ENCODE measurements around the gene FUOM.

Gene FUOM

DNA sequence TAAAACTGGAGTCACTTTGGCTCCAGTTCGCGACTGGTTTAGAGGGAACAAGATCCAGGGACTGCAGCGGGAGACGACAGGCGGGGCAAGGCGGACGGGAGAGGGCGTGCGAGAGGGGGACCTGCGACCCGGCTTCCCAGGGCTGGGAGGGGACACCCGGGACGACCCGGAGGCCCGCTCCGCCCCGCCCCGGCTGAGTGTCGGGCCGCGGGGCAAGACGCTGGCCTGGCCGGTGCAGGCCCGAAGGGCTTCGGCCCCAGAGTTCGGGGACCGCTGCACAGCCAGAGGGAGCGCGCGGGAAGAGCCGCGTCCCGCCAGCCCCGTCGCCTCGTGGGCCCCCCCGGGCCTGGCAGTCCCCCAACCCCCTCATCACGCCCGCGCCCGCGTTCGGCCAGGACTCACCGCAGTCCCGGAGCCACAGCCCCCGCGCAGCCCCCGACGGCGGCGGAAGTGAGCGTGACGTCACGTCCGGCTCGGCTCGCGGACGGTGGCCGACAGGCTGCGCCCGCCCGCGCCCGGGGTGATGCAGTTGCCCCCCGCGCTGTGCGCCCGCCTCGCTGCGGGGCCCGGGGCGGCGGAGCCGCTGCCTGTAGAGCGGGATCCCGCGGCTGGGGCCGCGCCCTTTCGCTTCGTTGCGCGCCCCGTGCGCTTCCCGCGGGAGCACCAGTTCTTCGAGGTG, 49.3 kb downstream of the FUOM start, which contains the start of the genes TUBGCP2 and ZNF511:
TSS of gene TUBGCP2 (minus strand) at position 452 of the 679 bp plus-strand sequence. CDS start 5,931 bp downstream, outside the sequence.
TSS of gene ZNF511 (plus strand) at position 494 of the 679 bp plus-strand sequence. CDS start at position 524, 30 bp downstream.
- H3K4me3 ChIP-seq (ENCODE audit: low read length) = peak within 1 kb of the TSS; percentile 92

DNA sequence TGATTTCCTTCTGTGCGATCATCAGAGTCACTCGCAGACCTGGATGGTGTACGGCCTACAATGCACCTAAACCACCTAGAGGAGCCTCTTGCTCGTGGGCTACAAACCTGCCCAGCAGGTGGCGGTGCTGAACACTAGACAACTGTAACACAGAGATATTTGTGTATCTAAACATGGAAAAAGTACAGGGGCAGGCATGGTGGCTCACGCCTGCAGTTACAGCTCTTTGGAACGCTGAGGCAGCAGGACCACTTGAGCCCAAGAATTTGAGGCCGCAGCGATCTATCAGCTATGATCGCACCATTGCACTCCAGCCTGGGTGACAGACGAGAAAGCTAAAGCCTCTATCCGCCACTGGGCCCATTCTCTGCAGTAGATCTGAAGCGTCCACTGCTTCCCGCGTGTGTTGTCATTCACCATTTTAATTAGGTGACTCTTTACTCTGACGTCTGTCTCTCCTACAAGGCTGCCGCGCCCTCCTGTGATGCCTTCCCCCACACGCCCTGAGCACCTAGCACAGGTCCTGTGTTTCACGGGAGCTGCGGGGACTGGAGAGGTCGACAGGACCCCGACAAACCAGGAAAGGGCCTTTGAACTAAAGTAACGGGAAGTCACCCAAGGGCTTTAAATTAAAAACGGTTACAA, 49.9 kb downstream of the FUOM start:
- TF ChIP-seq, protein P1, sequence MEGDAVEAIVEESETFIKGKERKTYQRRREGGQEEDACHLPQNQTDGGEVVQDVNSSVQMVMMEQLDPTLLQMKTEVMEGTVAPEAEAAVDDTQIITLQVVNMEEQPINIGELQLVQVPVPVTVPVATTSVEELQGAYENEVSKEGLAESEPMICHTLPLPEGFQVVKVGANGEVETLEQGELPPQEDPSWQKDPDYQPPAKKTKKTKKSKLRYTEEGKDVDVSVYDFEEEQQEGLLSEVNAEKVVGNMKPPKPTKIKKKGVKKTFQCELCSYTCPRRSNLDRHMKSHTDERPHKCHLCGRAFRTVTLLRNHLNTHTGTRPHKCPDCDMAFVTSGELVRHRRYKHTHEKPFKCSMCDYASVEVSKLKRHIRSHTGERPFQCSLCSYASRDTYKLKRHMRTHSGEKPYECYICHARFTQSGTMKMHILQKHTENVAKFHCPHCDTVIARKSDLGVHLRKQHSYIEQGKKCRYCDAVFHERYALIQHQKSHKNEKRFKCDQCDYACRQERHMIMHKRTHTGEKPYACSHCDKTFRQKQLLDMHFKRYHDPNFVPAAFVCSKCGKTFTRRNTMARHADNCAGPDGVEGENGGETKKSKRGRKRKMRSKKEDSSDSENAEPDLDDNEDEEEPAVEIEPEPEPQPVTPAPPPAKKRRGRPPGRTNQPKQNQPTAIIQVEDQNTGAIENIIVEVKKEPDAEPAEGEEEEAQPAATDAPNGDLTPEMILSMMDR (conservative IDR thresholded peaks at IDR 0.05; ENCODE audit: low read length) = peak; percentile 75
- peak; percentile 54 for DNase-seq (ENCODE audit: low read depth)
- H3K4me3 ChIP-seq (ENCODE audit: low read length) = peak overlapping the region; percentile 92

More for the DNA sequence above, 49.3 kb downstream of the FUOM start, which contains the start of the genes TUBGCP2 and ZNF511:
- TF ChIP-seq, protein P1 (conservative IDR thresholded peaks at IDR 0.05; ENCODE audit: low read length) = peak; percentile 14; the same call in 1 of the 2 replicates
- DNase-seq (ENCODE audit: low read depth) = peak; percentile 84

DNA sequence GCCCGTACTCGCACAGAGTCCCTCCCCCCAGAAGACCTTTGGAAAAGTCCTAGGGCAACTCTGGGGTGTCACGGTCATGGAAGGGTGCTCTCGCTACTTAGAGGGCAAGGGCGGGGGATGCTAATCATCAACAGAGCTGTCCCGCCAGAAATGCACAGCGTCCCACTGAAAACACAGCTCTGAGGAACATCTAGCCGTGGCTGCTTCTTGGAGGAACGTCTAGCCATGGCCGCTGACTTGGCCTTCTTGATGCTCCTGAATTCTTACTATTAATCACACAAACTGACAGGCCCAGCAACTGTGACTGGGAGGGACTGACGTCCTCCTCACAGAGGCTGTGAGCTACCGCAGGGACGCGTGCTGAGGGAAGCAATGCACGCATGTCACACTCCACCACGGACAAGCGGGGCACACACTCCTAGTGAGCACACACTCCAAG, 50.9 kb downstream of the FUOM start:
- no peak for DNase-seq (ENCODE audit: low read depth)
- TF ChIP-seq, protein P1 (conservative IDR thresholded peaks at IDR 0.05; ENCODE audit: low read length) = no peak
- H3K4me3 ChIP-seq (ENCODE audit: low read length) = peak overlapping the region; percentile 1; the same call in 1 of the 2 replicates

DNA sequence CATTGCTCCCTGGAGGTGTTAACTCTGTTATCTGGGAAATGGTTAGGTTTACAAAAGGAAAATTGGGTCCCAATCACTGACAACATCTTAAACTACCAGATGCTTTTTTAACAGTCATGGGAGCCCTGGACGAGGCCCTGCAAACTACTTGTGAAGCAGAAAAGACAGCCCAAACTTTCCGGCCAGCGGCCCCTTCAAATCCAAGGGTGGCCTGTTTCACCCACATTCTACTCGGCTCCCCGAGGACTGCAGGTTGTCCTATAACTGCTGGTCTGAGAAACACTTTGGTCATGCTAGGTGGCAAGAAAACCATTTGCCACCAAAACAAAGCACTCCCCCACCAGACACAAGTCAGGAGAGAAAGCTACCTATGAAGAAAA, 51.7 kb downstream of the FUOM start:
- DNase-seq (ENCODE audit: low read depth) = no peak
- TF ChIP-seq, protein P1 (conservative IDR thresholded peaks at IDR 0.05; ENCODE audit: low read length) = no peak
- H3K4me3 ChIP-seq (ENCODE audit: low read length) = no peak overlapping the region
